Retinal pigment epithelial cell (primary cell): Measurements from ENCODE around the gene NLE1.

Experiments used
- DNase-seq: peaks from one replicate; pipeline ENCODE4 v3.0.0-alpha.2; 2010; ENCODE audit warnings: low read depth
- H3K4me3 ChIP-seq: 2 replicates; pipeline ENCODE4 v1.5.1; 2011; ENCODE audit warnings: mild to moderate bottlenecking, low read length, control low read depth, moderate library complexity
- TF ChIP-seq, protein P1 (sequence below): conservative IDR thresholded peaks from 2 replicates; pipeline ENCODE4 v1.5.1; 2011; ENCODE audit warnings: low read depth, low read length, control low read depth, inconsistent platforms

Gene NLE1

DNA sequence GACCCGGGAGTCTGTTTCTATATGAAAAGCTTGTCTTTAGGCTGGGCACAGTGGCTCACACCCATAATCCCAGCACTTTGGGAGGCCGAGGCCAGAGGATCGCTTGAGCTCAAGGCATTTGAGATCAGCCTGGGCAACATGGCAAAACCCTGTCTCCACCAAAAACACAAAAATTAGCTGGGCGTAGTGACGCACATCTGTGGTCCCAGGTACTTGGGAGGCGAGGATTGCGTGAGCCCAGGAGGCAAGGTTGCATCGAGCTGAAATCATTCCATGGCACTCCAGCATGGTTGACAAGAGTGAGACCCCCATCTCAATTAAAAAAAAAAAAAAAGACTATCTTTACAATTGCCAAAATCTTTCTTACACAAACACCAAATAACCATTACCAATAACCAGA is 55.9 kb downstream of the NLE1 start:
- TF ChIP-seq, protein P1, sequence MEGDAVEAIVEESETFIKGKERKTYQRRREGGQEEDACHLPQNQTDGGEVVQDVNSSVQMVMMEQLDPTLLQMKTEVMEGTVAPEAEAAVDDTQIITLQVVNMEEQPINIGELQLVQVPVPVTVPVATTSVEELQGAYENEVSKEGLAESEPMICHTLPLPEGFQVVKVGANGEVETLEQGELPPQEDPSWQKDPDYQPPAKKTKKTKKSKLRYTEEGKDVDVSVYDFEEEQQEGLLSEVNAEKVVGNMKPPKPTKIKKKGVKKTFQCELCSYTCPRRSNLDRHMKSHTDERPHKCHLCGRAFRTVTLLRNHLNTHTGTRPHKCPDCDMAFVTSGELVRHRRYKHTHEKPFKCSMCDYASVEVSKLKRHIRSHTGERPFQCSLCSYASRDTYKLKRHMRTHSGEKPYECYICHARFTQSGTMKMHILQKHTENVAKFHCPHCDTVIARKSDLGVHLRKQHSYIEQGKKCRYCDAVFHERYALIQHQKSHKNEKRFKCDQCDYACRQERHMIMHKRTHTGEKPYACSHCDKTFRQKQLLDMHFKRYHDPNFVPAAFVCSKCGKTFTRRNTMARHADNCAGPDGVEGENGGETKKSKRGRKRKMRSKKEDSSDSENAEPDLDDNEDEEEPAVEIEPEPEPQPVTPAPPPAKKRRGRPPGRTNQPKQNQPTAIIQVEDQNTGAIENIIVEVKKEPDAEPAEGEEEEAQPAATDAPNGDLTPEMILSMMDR: no peak
- no peak overlapping the region for H3K4me3 ChIP-seq
- no peak for DNase-seq

DNA sequence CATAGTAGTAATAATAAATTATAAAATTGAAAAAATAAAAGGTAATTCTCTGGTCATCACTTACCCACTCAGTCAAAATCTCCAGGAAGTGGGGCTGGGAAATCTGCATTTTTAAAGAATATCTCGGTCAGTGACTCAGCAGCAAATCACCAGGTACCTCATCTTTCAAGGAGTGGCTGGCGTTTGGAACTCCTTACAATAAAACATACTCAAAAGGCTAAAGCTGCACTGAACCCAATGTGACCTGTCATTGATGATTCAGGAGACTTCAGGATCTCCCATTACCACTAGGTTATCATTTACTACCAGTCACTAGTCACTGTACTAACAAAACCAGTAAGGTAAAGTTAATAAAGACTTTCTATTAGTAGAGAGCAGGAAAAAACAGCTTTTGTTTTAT is 57.1 kb downstream of the NLE1 start:
- TF ChIP-seq, protein P1: no peak
- DNase-seq: no peak
- H3K4me3 ChIP-seq: no peak overlapping the region

DNA sequence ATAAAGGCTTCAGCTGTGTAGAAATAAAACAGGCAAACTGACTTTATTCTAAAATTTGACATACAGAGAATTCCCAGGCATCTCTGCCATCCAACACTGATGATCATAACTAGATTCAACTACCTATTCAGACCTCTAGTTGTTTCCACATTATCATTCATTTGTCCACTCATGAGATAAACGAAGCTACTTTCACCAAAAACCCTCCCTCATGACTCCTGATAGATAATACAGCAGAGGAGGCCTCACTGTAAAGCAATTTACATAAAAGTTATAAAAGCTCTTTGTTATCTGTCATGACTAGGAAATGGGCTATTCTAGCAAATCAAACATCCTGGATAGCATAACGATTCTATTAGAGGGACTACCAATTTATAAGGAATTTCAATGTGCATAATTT is 59.0 kb downstream of the NLE1 start:
- H3K4me3 ChIP-seq: no peak overlapping the region
- no peak for DNase-seq
- TF ChIP-seq, protein P1: no peak

DNA sequence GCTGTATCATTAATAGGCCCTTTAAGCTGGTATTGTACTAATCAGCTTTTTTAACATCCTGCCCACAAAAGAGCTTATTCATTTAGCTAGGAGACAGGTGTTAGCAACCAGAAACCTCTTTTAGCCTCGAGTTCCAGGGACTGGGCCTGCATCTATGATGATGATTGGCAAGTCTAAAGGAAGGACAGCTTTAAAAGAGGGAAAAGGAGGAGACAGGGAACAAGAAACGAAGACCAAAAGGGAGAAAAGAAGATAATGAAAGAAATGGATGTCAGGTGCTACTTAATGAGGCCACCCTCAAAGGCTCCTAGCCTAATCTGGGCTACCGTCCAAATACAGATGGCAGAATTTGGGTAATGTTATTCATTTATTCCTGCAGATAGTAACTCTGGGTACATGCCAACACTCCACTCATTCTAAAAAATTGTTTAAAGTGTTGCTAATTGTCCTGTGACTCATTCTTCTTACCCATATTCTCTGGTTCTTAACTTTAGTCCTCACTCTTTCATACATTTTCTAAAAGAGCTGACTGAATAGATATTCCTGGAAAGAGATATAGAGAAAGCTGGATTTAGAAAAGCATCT is 59.9 kb downstream of the NLE1 start:
- peak; percentile 71 for DNase-seq
- no peak overlapping the region for H3K4me3 ChIP-seq
- TF ChIP-seq, protein P1: no peak

DNA sequence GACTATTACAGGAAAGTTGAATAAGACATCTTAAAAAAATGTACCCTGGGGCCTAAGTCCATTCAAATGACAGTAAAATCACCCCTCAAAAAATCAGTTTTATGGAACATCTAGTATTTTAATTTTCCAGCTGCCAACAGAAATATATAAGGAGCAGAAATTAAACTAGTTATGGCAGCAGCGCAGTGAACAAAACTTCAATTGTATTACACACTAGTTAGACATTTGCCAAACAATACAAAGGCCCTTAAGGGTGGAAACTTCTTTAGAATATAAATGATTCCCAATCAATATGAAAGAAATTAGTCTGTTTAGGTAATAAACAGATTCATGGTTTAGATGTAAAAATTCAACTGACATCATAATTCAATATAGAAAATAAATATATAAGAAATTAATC is 60.5 kb downstream of the NLE1 start:
- no peak overlapping the region for H3K4me3 ChIP-seq
- TF ChIP-seq, protein P1: no peak
- no peak for DNase-seq

DNA sequence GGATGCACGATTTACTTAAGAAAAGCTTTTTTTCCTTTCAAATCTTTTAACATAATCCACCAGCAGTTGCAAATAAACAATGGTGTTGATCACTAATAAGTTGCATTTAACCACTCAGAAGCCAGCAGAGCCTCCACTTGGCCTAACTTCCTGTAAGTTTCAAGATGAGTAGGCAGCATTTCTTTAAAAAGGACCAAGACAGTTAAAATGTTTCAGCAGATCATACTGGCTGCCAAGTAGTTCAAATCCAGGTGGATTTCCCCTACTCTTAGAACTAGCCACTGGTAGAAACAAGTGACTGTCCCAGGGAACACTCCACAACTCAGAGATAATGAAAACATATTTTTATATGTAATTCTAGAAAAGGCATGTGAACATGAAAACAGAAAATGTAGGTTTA is 61.6 kb downstream of the NLE1 start:
- TF ChIP-seq, protein P1: no peak
- H3K4me3 ChIP-seq: no peak overlapping the region
- DNase-seq: no peak

DNA sequence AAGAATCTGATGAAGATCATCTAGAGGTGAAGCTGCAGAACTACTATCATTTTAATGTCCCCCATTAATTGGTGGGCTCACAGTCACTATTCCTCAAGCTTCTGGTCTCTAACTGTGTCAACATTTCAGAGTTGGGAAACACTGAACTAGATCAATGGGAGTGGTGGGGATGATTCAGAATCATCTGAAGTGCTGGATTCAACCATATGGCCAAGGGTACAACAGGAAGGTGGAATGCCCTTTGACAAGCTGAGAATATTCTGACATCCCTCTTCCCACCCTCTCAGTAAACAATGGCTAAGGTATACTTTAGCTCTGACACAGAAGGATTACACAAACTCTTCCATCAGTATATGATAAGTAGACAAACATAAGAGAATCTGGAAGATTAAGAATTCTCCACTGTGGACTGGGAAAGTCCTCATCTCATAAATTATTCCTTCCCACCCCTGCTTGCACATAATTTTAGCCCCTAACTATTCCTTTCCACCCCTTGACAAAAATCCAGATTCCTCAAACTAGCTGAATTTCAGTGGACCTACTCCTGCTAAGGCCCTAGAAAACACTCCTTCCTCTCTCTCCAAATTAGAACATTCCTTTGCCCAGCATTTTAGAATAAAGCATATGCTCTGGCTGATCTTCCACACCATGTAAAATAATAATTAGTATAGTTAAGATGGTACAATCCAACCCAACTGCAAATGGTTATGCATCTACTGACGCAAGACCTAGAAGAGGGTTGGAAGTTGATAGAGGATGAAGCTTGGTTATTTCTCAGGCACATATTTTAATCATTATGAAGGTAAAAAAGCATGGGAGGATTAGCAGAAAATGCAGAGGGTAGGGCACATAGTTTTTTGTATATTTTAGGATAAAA is 62.3 kb downstream of the NLE1 start:
- no peak overlapping the region for H3K4me3 ChIP-seq
- TF ChIP-seq, protein P1: no peak
- no peak for DNase-seq
